NT2/D1 (cell line): ENCODE data around the gene LGALS9.
"Not testable (repeated sequence)": the region's sequence is repeated elsewhere in the genome, so short reads cannot be mapped to it uniquely, and the experiment has no call there.

Experiments used
- YY1 ChIP-seq: IDR thresholded peaks from 2 replicates; pipeline ENCODE4 v1.6.1; 2011; ENCODE audit not compliant: insufficient read length, insufficient read depth
- ZNF274 ChIP-seq: IDR thresholded peaks from 2 replicates; pipeline ENCODE4 v1.6.1; 2011; ENCODE audit warnings: mild to moderate bottlenecking, low read depth, low read length

GRCh38 chr17:27645621-27646020, 14.6 kb downstream of the LGALS9 start:
- not testable (repeated sequence) for TF ChIP-seq YY1, ZNF274
